Activated T-cell treated with anti-CD3 and anti-CD28 coated beads for 48 hours (primary cell): ENCODE measurements around the gene HOPX.
"Not testable (repeated sequence)": the region's sequence is repeated elsewhere in the genome, so short reads cannot be mapped to it uniquely, and the experiment has no call there.

Source experiments
- DNase-seq: peaks from one replicate; pipeline ENCODE4 v3.0.0-alpha.2; 2020; ENCODE audit warnings: low read depth

HOPX gene

GRCh38 chr4:56681158-56681852 lies at the start of gene HOPX:
HOPX (minus strand) TSS chr4:56681296; CDS start chr4:56657816, 23,480 bp downstream.
- DNase-seq = peak; percentile 59

GRCh38 chr4:56730097-56730496 lies 49.0 kb upstream of the HOPX start:
- DNase-seq = no peak

GRCh38 chr4:56728512-56728911 lies 47.4 kb upstream of the HOPX start:
- no peak for DNase-seq

GRCh38 chr4:56727150-56727549 lies 46.1 kb upstream of the HOPX start:
- no peak for DNase-seq

GRCh38 chr4:56726593-56726992 lies 45.5 kb upstream of the HOPX start:
- not testable (repeated sequence) for DNase-seq

GRCh38 chr4:56723659-56724230 lies 42.6 kb upstream of the HOPX start:
- DNase-seq = no peak

- peak; percentile 30 for DNase-seq
Observed at GRCh38 chr4:56723201-56723605, 42.1 kb upstream of the HOPX start.

GRCh38 chr4:56708146-56708545 lies 27.1 kb upstream of the HOPX start:
- DNase-seq = no peak

- DNase-seq = no peak
Observed at GRCh38 chr4:56705966-56706365, 24.9 kb upstream of the HOPX start.

GRCh38 chr4:56705334-56705733 lies 24.2 kb upstream of the HOPX start:
- no peak for DNase-seq

- no peak for DNase-seq
Observed at GRCh38 chr4:56704089-56704871, 23.2 kb upstream of the HOPX start.

GRCh38 chr4:56703378-56703777 lies 22.3 kb upstream of the HOPX start:
- no peak for DNase-seq

- DNase-seq = no peak
Observed at GRCh38 chr4:56701644-56702043, 20.5 kb upstream of the HOPX start.

GRCh38 chr4:56701161-56701480 lies 20.0 kb upstream of the HOPX start:
- no peak for DNase-seq

GRCh38 chr4:56699537-56700105 lies 18.5 kb upstream of the HOPX start:
- DNase-seq = no peak

GRCh38 chr4:56698329-56698728 lies 17.2 kb upstream of the HOPX start:
- DNase-seq = no peak

GRCh38 chr4:56696056-56696455 lies 15.0 kb upstream of the HOPX start:
- DNase-seq = no peak

GRCh38 chr4:56693476-56693875 lies 12.4 kb upstream of the HOPX start:
- DNase-seq = not testable (repeated sequence)

GRCh38 chr4:56692576-56692975 lies 11.5 kb upstream of the HOPX start:
- no peak for DNase-seq

- DNase-seq = no peak
Observed at GRCh38 chr4:56691425-56691824, 10.3 kb upstream of the HOPX start.

- no peak for DNase-seq
Observed at GRCh38 chr4:56690393-56690792, 9.3 kb upstream of the HOPX start.

GRCh38 chr4:56689201-56689969 lies 8.3 kb upstream of the HOPX start:
- DNase-seq = no peak
